Spleen (tissue), 11 donors: ENCODE measurements around the gene HYAL1. TPM values are rescaled to one million over a fixed set of nuclear protein-coding genes. Genes with fewer than 3 reads are reported as not detected.

Source experiments
- DNase-seq: peaks from one replicate; pipeline ENCODE4 v3.0.0-alpha.2; 2020
- H3K27ac ChIP-seq, 8 donors: fragments of 200-600 bp; sonication (generic) in 7 of 8; 1 replicate in 4 of 8; 2 replicates in 4 of 8; pipeline versions ENCODE4 v1.5.0 to v1.8.0; 2016 to 2021; ENCODE audit warnings: inconsistent platforms in 4 of 8, mild to moderate bottlenecking in 4 of 8, moderate library complexity in 1 of 8
- H3K27me3 ChIP-seq, 7 donors: fragments of 200-600 bp; sonication (generic) in 6 of 7; replicated peaks in 1 of 7; 1 replicate in 4 of 7; 2 replicates in 3 of 7; pipeline versions ENCODE4 v1.5.0 to v1.8.0; 2016 to 2021; ENCODE audit warnings: inconsistent platforms in 3 of 7, mild to moderate bottlenecking in 1 of 7
- H3K36me3 ChIP-seq, 6 donors: fragments of 200-600 bp; sonication (generic) in 5 of 6; 1 replicate in 4 of 6; 2 replicates in 2 of 6; pipeline versions ENCODE4 v1.5.0 to v1.8.0; 2016 to 2021; ENCODE audit warnings: inconsistent platforms in 2 of 6
- H3K4me1 ChIP-seq, 6 donors: fragments of 200-600 bp; sonication (generic) in 5 of 6; 1 replicate in 3 of 6; 2 replicates in 3 of 6; pipeline versions ENCODE4 v1.5.0 to v1.8.0; 2016 to 2021; ENCODE audit warnings: inconsistent platforms in 3 of 6
- H3K4me3 ChIP-seq, 8 donors: fragments of 200-600 bp; sonication (generic) in 7 of 8; 1 replicate in 4 of 8; 2 replicates in 4 of 8; pipeline versions ENCODE4 v1.5.0 to v1.8.0; 2016 to 2021; ENCODE audit warnings: inconsistent platforms in 4 of 8, mild to moderate bottlenecking in 4 of 8, moderate library complexity in 2 of 8
- H3K9me3 ChIP-seq, 8 donors: fragments of 200-600 bp; sonication (generic) in 7 of 8; 1 replicate in 4 of 8; 2 replicates in 4 of 8; pipeline versions ENCODE4 v1.5.0 to v1.8.0; 2016 to 2021; ENCODE audit warnings: inconsistent platforms in 4 of 8
- POLR2A ChIP-seq, 3 donors: fragments of 450-650 bp; IDR thresholded peaks; one replicate each; pipeline ENCODE4 v1.5.1; 2017; ENCODE audit warnings: antibody characterized with exemption in 3 of 3, mild to moderate bottlenecking in 1 of 3
- POLR2AphosphoS5 ChIP-seq, 3 donors: sonication (generic); formaldehyde crosslinking; IDR thresholded peaks; one replicate each; pipeline ENCODE4 v1.5.1; 2017; ENCODE audit warnings: antibody characterized with exemption in 3 of 3
- WGBS, 5 donors: extraction: QIAGEN DNeasy Blood & Tissue Kit in 3 of 5; methylation state at CpG; one replicate each; pipeline versions ENCODE4 v1.1.5 to v1.1.7; 2013 to 2018; 5-methylcytosine and 5-hydroxymethylcytosine counted together
- intact Hi-C: fragments of 100-400 bp; cut with DNase I; formaldehyde crosslinking; loops from one replicate; pipeline ENCODE4 v1.15.0; 2023; ENCODE audit warnings: low total_unique reads
- polyA plus RNA-seq, 3 donors: library from polyadenylated mRNA; stranded (reverse); fragments of 200-250 nt; gene quantifications; one replicate each; pipeline ENCODE4 v1.2.1, GENCODE V29; 2013
- total RNA-seq, 7 donors: library from RNA; depleted of rRNA in 3 of 7; stranded (reverse); fragments of >200 nt in 3 of 7; fragmentation: NEBNext Ultra II Directional in 4 of 7; extraction: Animal tissue kit (Norgen Biotek cat#: 25700) in 4 of 7; gene quantifications; one replicate each; pipeline versions ENCODE4 v1.1.0 to v1.2.1, GENCODE V29; 2016 to 2021
- TF ChIP-seq, protein P1 (sequence below), 11 experiments: fragments of 200-600 bp in 7 of 11; fragments of 450-650 bp in 4 of 11; sonication (generic) in 4 of 11; IDR thresholded peaks in 8 of 11; conservative IDR thresholded peaks in 3 of 11; 1 replicate in 7 of 11; 2 replicates in 4 of 11; pipeline versions ENCODE4 v1.4.0 to v1.8.0; 2016 to 2021; ENCODE audit warnings: antibody characterized with exemption in 11 of 11, inconsistent platforms in 4 of 11, mild to moderate bottlenecking in 1 of 11
- donor health status: healthy with polysubstance abuse.
- donor health status: DM: no; HTN: no; CAD: no; lungs with moderate emphysema.
- donor health status: DM: no; HTN: no; CAD: no.
- donor health status: Bipolar disorder and iron deficiency.
- donor health status: healthy.
- donor health status: DM: no; HTN: no; CAD: no.
- donor health status: DM: yes; HTN: yes; CAD: no.

Gene HYAL1
- total and polyA plus RNA-seq, 10 donors, result 18.2 to 172 (median 97.8) TPM

DNA sequence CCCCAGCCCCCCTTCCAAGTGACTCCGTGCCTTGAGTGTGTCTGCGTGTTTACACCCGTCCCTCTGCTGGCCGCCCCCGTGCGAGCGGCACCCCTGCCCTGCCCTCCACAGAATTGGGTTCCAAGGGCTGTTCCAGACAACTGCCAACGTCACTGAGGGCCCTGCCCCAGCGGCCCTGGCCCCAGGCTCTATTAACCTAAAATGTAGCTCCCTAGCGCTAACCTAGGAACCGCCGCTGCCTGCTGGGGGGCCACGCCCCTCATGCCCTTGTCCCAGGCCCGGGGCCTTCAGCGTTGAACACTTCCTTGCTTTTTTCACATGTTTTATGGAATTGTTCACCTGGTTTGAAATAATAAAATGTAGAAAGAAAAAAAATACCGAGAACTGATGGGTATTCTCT lies 44.4 kb downstream of the HYAL1 start:
- Histone ChIP-seq H3K36me3 (peaks cover 0 to 57% (median 53%) of the 10 kb centered on the region in 6 donors), H3K9me3 (no peaks in the 10 kb centered on the region), H3K27me3 (no peaks in the 10 kb centered on the region), H3K4me3 (peak overlapping the region in 1 of 8 donors; percentile 68), H3K27ac (peak overlapping the region; percentile 88 to 99 (median 94)), H3K4me1 (peaks cover 23 to 88% (median 59%) of the 10 kb centered on the region in 6 donors)
- peak in 2 of 3 donors; percentile 13 to 62 for TF ChIP-seq POLR2AphosphoS5 (IDR thresholded peaks at IDR 0.05)
- TF ChIP-seq, protein P1, sequence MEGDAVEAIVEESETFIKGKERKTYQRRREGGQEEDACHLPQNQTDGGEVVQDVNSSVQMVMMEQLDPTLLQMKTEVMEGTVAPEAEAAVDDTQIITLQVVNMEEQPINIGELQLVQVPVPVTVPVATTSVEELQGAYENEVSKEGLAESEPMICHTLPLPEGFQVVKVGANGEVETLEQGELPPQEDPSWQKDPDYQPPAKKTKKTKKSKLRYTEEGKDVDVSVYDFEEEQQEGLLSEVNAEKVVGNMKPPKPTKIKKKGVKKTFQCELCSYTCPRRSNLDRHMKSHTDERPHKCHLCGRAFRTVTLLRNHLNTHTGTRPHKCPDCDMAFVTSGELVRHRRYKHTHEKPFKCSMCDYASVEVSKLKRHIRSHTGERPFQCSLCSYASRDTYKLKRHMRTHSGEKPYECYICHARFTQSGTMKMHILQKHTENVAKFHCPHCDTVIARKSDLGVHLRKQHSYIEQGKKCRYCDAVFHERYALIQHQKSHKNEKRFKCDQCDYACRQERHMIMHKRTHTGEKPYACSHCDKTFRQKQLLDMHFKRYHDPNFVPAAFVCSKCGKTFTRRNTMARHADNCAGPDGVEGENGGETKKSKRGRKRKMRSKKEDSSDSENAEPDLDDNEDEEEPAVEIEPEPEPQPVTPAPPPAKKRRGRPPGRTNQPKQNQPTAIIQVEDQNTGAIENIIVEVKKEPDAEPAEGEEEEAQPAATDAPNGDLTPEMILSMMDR (IDR thresholded peaks at IDR 0.05 in 8 of 11, conservative IDR thresholded peaks at IDR 0.05 in 3 of 11), result no peak
- intact Hi-C loops, result no loop called here
- no peak for DNase-seq
- 72 to 82% (median 79%) methylated on average over 16 of the region's 16 CpGs for WGBS, 5 donors

DNA sequence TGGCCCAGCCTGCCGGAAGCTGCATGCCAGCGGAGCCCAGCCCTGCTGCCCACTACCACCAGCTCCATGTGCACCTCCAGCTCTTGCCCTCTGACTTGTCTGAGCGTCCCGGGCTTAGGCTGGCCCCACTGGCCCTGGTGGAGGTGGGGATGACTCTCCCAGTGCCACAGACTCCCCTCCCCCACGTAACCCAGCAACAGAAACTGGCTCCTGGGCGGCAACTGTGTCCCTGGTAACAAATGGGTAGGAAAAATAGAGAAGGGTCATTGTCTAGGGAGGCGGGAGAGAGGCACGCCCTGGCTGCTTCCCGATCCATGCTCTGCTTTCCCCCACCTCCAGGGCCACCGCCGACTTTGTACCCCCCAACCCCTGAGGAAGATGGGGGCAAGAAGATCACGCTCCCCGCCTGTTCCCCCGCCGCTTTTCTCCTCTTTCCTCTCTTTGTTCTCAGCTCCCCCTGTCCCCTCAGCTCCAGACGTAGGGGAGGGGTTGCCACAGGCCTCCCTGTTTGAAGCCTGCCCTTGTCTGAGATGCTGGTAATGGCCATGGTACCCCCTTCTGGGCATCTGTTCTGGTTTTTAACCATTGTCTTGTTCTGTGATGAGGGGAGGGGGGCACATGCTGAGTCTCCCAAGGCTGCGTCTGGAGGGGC lies 45.2 kb downstream of the HYAL1 start:
- no peak for DNase-seq
- H3K4me3 ChIP-seq, result no peak overlapping the region
- TF ChIP-seq POLR2AphosphoS5 (IDR thresholded peaks at IDR 0.05) (peak; percentile 42 to 73 (median 46)), POLR2A (IDR thresholded peaks at IDR 0.05) (no peak)
- no peaks in the 10 kb centered on the region for H3K27me3 ChIP-seq
- peaks cover 28 to 89% (median 64%) of the 10 kb centered on the region in 6 donors for H3K4me1 ChIP-seq
- no peaks in the 10 kb centered on the region for H3K9me3 ChIP-seq
- H3K27ac ChIP-seq, result peak overlapping the region in 4 of 8 donors; percentile 93 to 99 (median 96)
- intact Hi-C loops, result no loop called here
- 81 to 96% (median 88%) methylated on average over 14 to 17 of the region's 17 CpGs for whole genome bisulfite sequencing, 5 donors
- peaks cover 0 to 65% (median 61%) of the 10 kb centered on the region in 6 donors for H3K36me3 ChIP-seq

DNA sequence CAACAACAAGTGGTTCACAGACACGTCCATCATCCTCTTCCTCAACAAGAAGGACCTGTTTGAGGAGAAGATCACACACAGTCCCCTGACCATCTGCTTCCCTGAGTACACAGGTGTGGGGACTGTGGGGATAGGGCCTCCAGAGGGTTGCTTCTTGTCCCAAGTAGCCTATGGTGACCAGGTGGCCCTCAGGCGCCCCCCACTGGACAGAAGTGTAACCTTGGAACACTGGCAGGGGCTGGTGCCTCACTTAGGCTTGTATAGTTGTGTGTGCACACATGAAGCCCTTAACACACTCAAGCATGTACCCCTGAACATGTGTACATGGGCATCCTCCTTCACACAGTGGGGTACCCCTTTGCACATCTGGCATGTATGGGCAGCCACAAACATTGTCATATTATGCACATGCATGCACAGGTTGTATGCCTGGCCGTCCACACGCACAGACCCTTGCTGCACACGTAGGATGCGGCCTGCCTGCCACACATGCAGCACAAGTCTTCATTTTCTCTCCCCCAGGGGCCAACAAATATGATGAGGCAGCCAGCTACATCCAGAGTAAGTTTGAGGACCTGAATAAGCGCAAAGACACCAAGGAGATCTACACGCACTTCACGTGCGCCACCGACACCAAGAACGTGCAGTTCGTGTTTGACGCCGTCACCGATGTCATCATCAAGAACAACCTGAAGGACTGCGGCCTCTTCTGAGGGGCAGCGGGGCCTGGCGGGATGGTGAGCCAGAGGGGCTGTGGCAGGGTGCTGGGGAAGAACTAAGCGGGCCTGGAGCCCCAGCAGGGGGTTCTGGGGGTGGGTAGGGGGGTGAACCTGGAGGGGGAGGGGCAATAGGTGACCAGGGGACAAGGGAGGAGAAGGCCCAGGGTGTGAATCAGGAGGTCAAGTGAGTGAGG lies 46.1 kb downstream of the HYAL1 start:
- H3K27ac ChIP-seq, result peak overlapping the region in 4 of 8 donors; percentile 94 to 99 (median 98)
- TF ChIP-seq POLR2A (IDR thresholded peaks at IDR 0.05) (no peak), POLR2AphosphoS5 (IDR thresholded peaks at IDR 0.05) (peak in 1 of 3 donors; percentile 65)
- TF ChIP-seq, protein P1 (IDR thresholded peaks at IDR 0.05 in 8 of 11, conservative IDR thresholded peaks at IDR 0.05 in 3 of 11), result peak in 9 of 11 experiments; percentile 16 to 68 (median 50)
- intact Hi-C loops, result no loop called here
- DNase-seq, result no peak
- 89 to 94% (median 91%) methylated on average over 15 to 20 of the region's 20 CpGs for WGBS, 5 donors
- no peaks in the 10 kb centered on the region for H3K9me3 ChIP-seq
- H3K4me1 ChIP-seq, result peaks cover 31 to 94% (median 74%) of the 10 kb centered on the region in 6 donors
- no peak overlapping the region for H3K4me3 ChIP-seq
- H3K36me3 ChIP-seq, result peaks cover 0 to 75% (median 70%) of the 10 kb centered on the region in 6 donors
- no peaks in the 10 kb centered on the region for H3K27me3 ChIP-seq

DNA sequence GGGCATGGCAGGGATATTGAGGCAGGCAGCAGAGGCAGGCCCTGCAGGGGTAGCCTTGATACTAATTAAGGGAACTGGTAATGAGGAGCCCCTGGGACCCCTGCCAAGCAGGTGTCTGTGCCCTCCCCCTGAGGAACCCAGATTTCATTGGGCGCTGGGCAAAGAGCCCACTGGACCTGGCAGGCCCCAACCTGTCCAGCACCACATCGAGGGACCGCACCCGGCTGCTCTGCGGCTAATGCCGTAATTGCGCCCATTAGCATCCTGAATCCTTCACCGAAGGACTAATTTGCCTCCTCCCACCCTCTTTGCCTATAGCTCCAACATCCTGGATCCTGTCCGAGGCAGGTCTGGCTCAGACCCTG lies 48.1 kb downstream of the HYAL1 start:
- DNase-seq, result no peak
- Histone ChIP-seq H3K4me3 (peak overlapping the region in 1 of 8 donors; percentile 56), H3K27ac (peak overlapping the region; percentile 75 to 99 (median 88)), H3K36me3 (peaks cover 0 to 95% (median 83%) of the 10 kb centered on the region in 6 donors), H3K9me3 (no peaks in the 10 kb centered on the region), H3K27me3 (no peaks in the 10 kb centered on the region), H3K4me1 (peaks cover 41 to 100% (median 82%) of the 10 kb centered on the region in 6 donors)
- TF ChIP-seq, protein P1 (IDR thresholded peaks at IDR 0.05 in 8 of 11, conservative IDR thresholded peaks at IDR 0.05 in 3 of 11), result no peak
- peak in 1 of 3 donors; percentile 25 for TF ChIP-seq POLR2AphosphoS5 (IDR thresholded peaks at IDR 0.05)
- 71 to 89% (median 83%) methylated on average over 7 to 9 of the region's 9 CpGs for WGBS, 5 donors
- intact Hi-C loops, result no loop called here
